Breast epithelium (tissue), 3 donors: ENCODE results near the gene CHST10.

Experiments used
- CTCF ChIP-seq, 3 donors: fragments of 450-650 bp; IDR thresholded peaks; one replicate each; pipeline ENCODE4 v1.5.1; 2016 to 2017; ENCODE audit warnings: antibody characterized with exemption in 3 of 3, mild to moderate bottlenecking in 3 of 3, moderate library complexity in 3 of 3
- POLR2A ChIP-seq: fragments of 450-650 bp; IDR thresholded peaks from one replicate; pipeline ENCODE4 v1.6.1; 2016; ENCODE audit warnings: antibody characterized with exemption, mild to moderate bottlenecking, moderate library complexity
- POLR2AphosphoS5 ChIP-seq, 3 donors: sonication (generic); formaldehyde crosslinking; IDR thresholded peaks; one replicate each; pipeline ENCODE4 v1.6.1; 2017; ENCODE audit warnings: antibody characterized with exemption in 3 of 3

GRCh38 chr2:100437751-100438150 is 20.3 kb upstream of the CHST10 start:
- TF ChIP-seq CTCF (IDR thresholded peaks at IDR 0.05): no peak
- TF ChIP-seq POLR2A: no peak
- TF ChIP-seq POLR2AphosphoS5 (IDR thresholded peaks at IDR 0.05): no peak
